Measurements from ENCODE around the gene GARIN5B. TPM values are rescaled to one million over a fixed set of nuclear protein-coding genes. Genes with fewer than 3 reads are reported as not detected.

GARIN5B gene
- polyA plus RNA-seq, 3 donors = not detected

GRCh38 chr19:55306712-55307111 lies 56.3 kb downstream of the GARIN5B start:
- Histone ChIP-seq H4K20me1 (ENCODE audit: insufficient read depth, low read length) (peaks cover 13% of the 10 kb centered on the region), H3K27ac (ENCODE audit: low read depth in 1 of 2, low read length in 2 of 2) (no peak overlapping the region), H2AFZ (ENCODE audit: insufficient read depth, low read depth, low read length, poor library complexity, severe bottlenecking) (no peak overlapping the region), H3K9me3 (replicated peaks in 1 of 2; ENCODE audit: control insufficient read depth in 1 of 2, insufficient read depth in 1 of 2, low read length in 2 of 2) (peaks cover 0 to 13% of the 10 kb centered on the region in 2 donors), H3K36me3 (replicated peaks in 1 of 2; ENCODE audit: control insufficient read depth in 1 of 2, insufficient read depth in 2 of 2, low read length in 2 of 2) (no peaks in the 10 kb centered on the region), H3K27me3 (ENCODE audit: control insufficient read depth in 2 of 2, insufficient read depth in 2 of 2, low read length in 2 of 2) (no peaks in the 10 kb centered on the region), H3K4me3 (replicated peaks in 1 of 3; ENCODE audit: low read depth in 2 of 3, low read length in 3 of 3) (no peak overlapping the region), H3K4me2 (replicated peaks; ENCODE audit: extremely low read depth, low read length, poor library complexity, severe bottlenecking) (no peak overlapping the region), H3K79me2 (ENCODE audit: insufficient read depth, low read length) (no peaks in the 10 kb centered on the region), H3K4me1 (ENCODE audit: control insufficient read depth in 1 of 2, insufficient read depth in 2 of 2, low read length in 2 of 2) (peaks cover 6% of the 10 kb centered on the region in 2 donors), H3K9ac (ENCODE audit: insufficient read depth, low read length, poor library complexity, severe bottlenecking) (no peak overlapping the region)
- Mint-ChIP-seq H3K4me1 (peaks cover 8% of the 10 kb centered on the region), H3K27me3 (ENCODE audit: low read depth in 3 of 3) (peaks cover 0 to 3% (median 2%) of the 10 kb centered on the region in 3 donors), H3K36me3 (peaks cover 0 to 3% of the 10 kb centered on the region in 2 donors), H3K27ac (no peak overlapping the region), H3K9me3 (peaks cover 0 to 13% (median 6%) of the 10 kb centered on the region in 7 donors), H3K4me3 (no peak overlapping the region)
- TF ChIP-seq CTCF (IDR thresholded peaks at IDR 0.05) = no peak
- 100% methylated on average over 2 of the region's 3 CpGs for WGBS (ENCODE audit: insufficient coverage)
- DNase-seq = no peak
- intact Hi-C loops (cut with micrococcal nuclease) = no loop called here

DNA sequence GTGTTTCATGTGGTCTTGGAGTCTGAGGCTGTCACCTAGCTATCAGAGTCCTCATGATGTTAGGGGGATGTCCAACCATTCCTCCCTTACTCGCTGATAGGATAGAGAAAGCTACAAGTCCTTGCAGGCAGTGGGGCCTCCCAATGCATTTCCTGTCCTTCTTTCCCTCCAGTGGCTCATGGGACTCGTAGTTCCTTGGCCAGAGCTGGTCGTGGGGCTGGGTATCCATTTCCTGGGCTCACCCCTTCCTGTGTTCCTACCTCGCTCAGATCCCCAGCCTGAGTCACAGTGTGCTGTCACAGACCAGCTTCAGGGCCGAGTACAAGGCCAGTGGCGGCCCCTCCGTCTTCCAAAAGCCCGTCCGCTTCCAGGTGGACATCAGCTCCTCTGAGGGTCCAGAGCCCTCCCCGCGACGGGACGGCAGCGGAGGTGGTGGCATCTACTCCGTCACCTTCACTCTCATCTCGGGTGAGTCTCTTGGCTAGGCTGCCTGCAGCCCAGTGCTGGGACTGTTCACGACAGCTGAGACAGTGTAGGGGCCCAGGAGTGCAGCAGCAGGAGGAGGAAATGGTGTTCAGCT lies 57.0 kb downstream of the GARIN5B start:
- intact Hi-C loops (cut with micrococcal nuclease) = no loop called here

More for the DNA sequence above, 57.0 kb downstream of the GARIN5B start:
- H3K4me3 ChIP-seq (replicated peaks in 1 of 3; ENCODE audit: low read depth in 2 of 3, low read length in 3 of 3) = no peak overlapping the region
- peaks cover 8% of the 10 kb centered on the region for H4K20me1 ChIP-seq (ENCODE audit: insufficient read depth, low read length)
- no peak overlapping the region for H2AFZ ChIP-seq (ENCODE audit: insufficient read depth, low read depth, low read length, poor library complexity, severe bottlenecking)
- no peak for DNase-seq
- no peak for TF ChIP-seq CTCF (IDR thresholded peaks at IDR 0.05)
- Mint-ChIP-seq H3K4me1 (peaks cover 13% of the 10 kb centered on the region), H3K36me3 (no peaks in the 10 kb centered on the region), H3K9me3 (peaks cover 0 to 13% (median 6%) of the 10 kb centered on the region in 7 donors), H3K4me3 (no peak overlapping the region), H3K27me3 (ENCODE audit: low read depth in 3 of 3) (peaks cover 0 to 2% (median 2%) of the 10 kb centered on the region in 3 donors), H3K27ac (no peak overlapping the region)
- H3K4me2 ChIP-seq (replicated peaks; ENCODE audit: extremely low read depth, low read length, poor library complexity, severe bottlenecking) = no peak overlapping the region
- no peak overlapping the region for H3K9ac ChIP-seq (ENCODE audit: insufficient read depth, low read length, poor library complexity, severe bottlenecking)
- H3K27ac ChIP-seq (ENCODE audit: low read depth in 1 of 2, low read length in 2 of 2) = no peak overlapping the region
- no peaks in the 10 kb centered on the region for H3K79me2 ChIP-seq (ENCODE audit: insufficient read depth, low read length)
- no peaks in the 10 kb centered on the region for H3K27me3 ChIP-seq (ENCODE audit: control insufficient read depth in 2 of 2, insufficient read depth in 2 of 2, low read length in 2 of 2)
- peaks cover 10 to 12% of the 10 kb centered on the region in 2 donors for H3K4me1 ChIP-seq (ENCODE audit: control insufficient read depth in 1 of 2, insufficient read depth in 2 of 2, low read length in 2 of 2)
- 92% methylated on average over 16 of the region's 17 CpGs for WGBS (ENCODE audit: insufficient coverage)
- no peaks in the 10 kb centered on the region for H3K36me3 ChIP-seq (replicated peaks in 1 of 2; ENCODE audit: control insufficient read depth in 1 of 2, insufficient read depth in 2 of 2, low read length in 2 of 2)
- H3K9me3 ChIP-seq (replicated peaks in 1 of 2; ENCODE audit: control insufficient read depth in 1 of 2, insufficient read depth in 1 of 2, low read length in 2 of 2) = peaks cover 0 to 13% of the 10 kb centered on the region in 2 donors
